Tibial nerve (tissue), 4 donors: Measurements from ENCODE around the gene SPZ1. TPM values are rescaled to one million over a fixed set of nuclear protein-coding genes. Genes with fewer than 3 reads are reported as not detected.

ENCODE experiments used
- DNase-seq, 2 donors: peaks; one replicate each; pipeline ENCODE4 v3.0.0-alpha.2; 2019; ENCODE audit warnings: low spot score in 2 of 2
- H3K27ac ChIP-seq, 4 donors: fragments of 200-600 bp; sonication (generic) in 3 of 4; one replicate each; pipeline ENCODE4 v1.5.1; 2017 to 2019; ENCODE audit warnings: mild to moderate bottlenecking in 1 of 4
- H3K27me3 ChIP-seq, 2 donors: fragments of 200-600 bp; sonication (generic) in 1 of 2; one replicate each; pipeline versions ENCODE4 v1.5.1 to v1.6.0; 2017 to 2019
- H3K36me3 ChIP-seq, 3 donors: fragments of 200-600 bp; sonication (generic); one replicate each; pipeline ENCODE4 v1.5.1; 2018 to 2019
- H3K4me1 ChIP-seq, 4 donors: fragments of 200-600 bp; sonication (generic) in 3 of 4; one replicate each; pipeline ENCODE4 v1.5.1; 2017 to 2019
- H3K4me3 ChIP-seq, 4 donors: fragments of 200-600 bp; sonication (generic) in 3 of 4; one replicate each; pipeline ENCODE4 v1.5.1; 2017 to 2019; ENCODE audit warnings: mild to moderate bottlenecking in 1 of 4, moderate library complexity in 1 of 4
- H3K9me3 ChIP-seq, 4 donors: fragments of 200-600 bp; sonication (generic) in 3 of 4; one replicate each; pipeline ENCODE4 v1.5.1; 2017 to 2019
- CTCF ChIP-seq, 5 experiments: fragments of 200-600 bp in 3 of 5; fragments of 450-650 bp in 2 of 5; sonication (generic) in 3 of 5; IDR thresholded peaks; one replicate each; pipeline ENCODE4 v1.5.1; 2016 to 2019; ENCODE audit warnings: antibody characterized with exemption in 5 of 5, mild to moderate bottlenecking in 3 of 5, moderate library complexity in 2 of 5
- EP300 ChIP-seq, 2 donors: sonication (generic); formaldehyde crosslinking; IDR thresholded peaks; one replicate each; pipeline ENCODE4 v1.6.1; 2017; ENCODE audit warnings: antibody characterized with exemption in 2 of 2, mild to moderate bottlenecking in 1 of 2
- POLR2A ChIP-seq, 2 donors: fragments of 450-650 bp; IDR thresholded peaks; one replicate each; pipeline ENCODE4 v1.6.1; 2017; ENCODE audit warnings: antibody characterized with exemption in 2 of 2, mild to moderate bottlenecking in 2 of 2, moderate library complexity in 2 of 2
- WGBS, 2 donors: methylation state at CpG; one replicate each; pipeline ENCODE4 v1.1.5; 2018; 5-methylcytosine and 5-hydroxymethylcytosine counted together
- total RNA-seq, 4 donors: library from RNA; depleted of rRNA; stranded (reverse); fragments of >200 nt; gene quantifications; one replicate each; pipeline ENCODE4 v1.1.0, GENCODE V29; 2016

Gene SPZ1
- total RNA-seq, 4 donors from 2014 or later: not detected

- WGBS, 2 donors: 90 to 96% methylated on average over 11 of the region's 11 CpGs
- Histone ChIP-seq H3K4me1 (no peaks in the 10 kb centered on the region), H3K27me3 (no peaks in the 10 kb centered on the region), H3K9me3 (no peaks in the 10 kb centered on the region), H3K4me3 (no peak overlapping the region), H3K27ac (no peak overlapping the region), H3K36me3 (no peaks in the 10 kb centered on the region)
- DNase-seq: no peak
- no peak for TF ChIP-seq EP300 (IDR thresholded peaks at IDR 0.05)
These were observed 17.2 kb upstream of the SPZ1 start for GRCh38 chr5:80302636-80303035.

GRCh38 chr5:80308526-80308925 is 11.3 kb upstream of the SPZ1 start:
- Histone ChIP-seq H3K27ac (no peak overlapping the region), H3K36me3 (no peaks in the 10 kb centered on the region), H3K27me3 (no peaks in the 10 kb centered on the region), H3K9me3 (peaks cover 0 to 9% (median 0%) of the 10 kb centered on the region in 4 donors), H3K4me1 (no peaks in the 10 kb centered on the region), H3K4me3 (no peak overlapping the region)
- TF ChIP-seq CTCF (IDR thresholded peaks at IDR 0.05) (no peak), EP300 (IDR thresholded peaks at IDR 0.05) (no peak), POLR2A (IDR thresholded peaks at IDR 0.05) (no peak)
- DNase-seq: no peak
- WGBS, 2 donors: 61 to 74% methylated on average over 11 of the region's 11 CpGs

- Histone ChIP-seq H3K9me3 (peaks cover 0 to 9% (median 0%) of the 10 kb centered on the region in 4 donors), H3K4me3 (no peak overlapping the region), H3K27ac (no peak overlapping the region), H3K36me3 (no peaks in the 10 kb centered on the region), H3K4me1 (no peaks in the 10 kb centered on the region), H3K27me3 (no peaks in the 10 kb centered on the region)
- TF ChIP-seq CTCF (IDR thresholded peaks at IDR 0.05): no peak
- no peak for TF ChIP-seq EP300 (IDR thresholded peaks at IDR 0.05)
- TF ChIP-seq POLR2A (IDR thresholded peaks at IDR 0.05): no peak
- 84 to 89% methylated on average over 30 to 31 of the region's 34 CpGs for WGBS, 2 donors
- DNase-seq: no peak
These were observed 9.7 kb upstream of the SPZ1 start for GRCh38 chr5:80309871-80310665.

- TF ChIP-seq EP300 (IDR thresholded peaks at IDR 0.05) (no peak), CTCF (IDR thresholded peaks at IDR 0.05) (no peak), POLR2A (IDR thresholded peaks at IDR 0.05) (no peak)
- Histone ChIP-seq H3K27ac (no peak overlapping the region), H3K36me3 (no peaks in the 10 kb centered on the region), H3K4me3 (no peak overlapping the region), H3K27me3 (no peaks in the 10 kb centered on the region), H3K4me1 (no peaks in the 10 kb centered on the region), H3K9me3 (peaks cover 0 to 4% (median 0%) of the 10 kb centered on the region in 4 donors)
- DNase-seq: no peak
- 83 to 84% methylated on average over 1 of the region's 1 CpG for WGBS, 2 donors
These were observed 4.6 kb upstream of the SPZ1 start for GRCh38 chr5:80315244-80315643.

- H3K9me3 ChIP-seq: no peaks in the 10 kb centered on the region
- TF ChIP-seq POLR2A (IDR thresholded peaks at IDR 0.05): no peak
- H3K27me3 ChIP-seq: no peaks in the 10 kb centered on the region
- no peak overlapping the region for H3K27ac ChIP-seq
- peak in 1 of 2 donors; percentile 10 for DNase-seq
- 48 to 59% methylated on average over 1 of the region's 1 CpG for WGBS, 2 donors
- no peaks in the 10 kb centered on the region for H3K4me1 ChIP-seq
- no peaks in the 10 kb centered on the region for H3K36me3 ChIP-seq
- no peak overlapping the region for H3K4me3 ChIP-seq
These were observed 1.6 kb upstream of the SPZ1 start for GRCh38 chr5:80318212-80318611.

- TF ChIP-seq POLR2A (IDR thresholded peaks at IDR 0.05) (no peak), EP300 (IDR thresholded peaks at IDR 0.05) (no peak), CTCF (IDR thresholded peaks at IDR 0.05) (no peak)
- Histone ChIP-seq H3K27me3 (no peaks in the 10 kb centered on the region), H3K27ac (no peak overlapping the region), H3K4me3 (no peak overlapping the region), H3K36me3 (no peaks in the 10 kb centered on the region), H3K4me1 (no peaks in the 10 kb centered on the region), H3K9me3 (no peaks in the 10 kb centered on the region)
- DNase-seq: no peak
- WGBS, 2 donors: 81 to 84% methylated on average over 1 of the region's 1 CpG
These were observed 5.1 kb downstream of the SPZ1 start for GRCh38 chr5:80324912-80325311.
